ENCODE data around the gene CBX4.

CBX4 gene

DNA sequence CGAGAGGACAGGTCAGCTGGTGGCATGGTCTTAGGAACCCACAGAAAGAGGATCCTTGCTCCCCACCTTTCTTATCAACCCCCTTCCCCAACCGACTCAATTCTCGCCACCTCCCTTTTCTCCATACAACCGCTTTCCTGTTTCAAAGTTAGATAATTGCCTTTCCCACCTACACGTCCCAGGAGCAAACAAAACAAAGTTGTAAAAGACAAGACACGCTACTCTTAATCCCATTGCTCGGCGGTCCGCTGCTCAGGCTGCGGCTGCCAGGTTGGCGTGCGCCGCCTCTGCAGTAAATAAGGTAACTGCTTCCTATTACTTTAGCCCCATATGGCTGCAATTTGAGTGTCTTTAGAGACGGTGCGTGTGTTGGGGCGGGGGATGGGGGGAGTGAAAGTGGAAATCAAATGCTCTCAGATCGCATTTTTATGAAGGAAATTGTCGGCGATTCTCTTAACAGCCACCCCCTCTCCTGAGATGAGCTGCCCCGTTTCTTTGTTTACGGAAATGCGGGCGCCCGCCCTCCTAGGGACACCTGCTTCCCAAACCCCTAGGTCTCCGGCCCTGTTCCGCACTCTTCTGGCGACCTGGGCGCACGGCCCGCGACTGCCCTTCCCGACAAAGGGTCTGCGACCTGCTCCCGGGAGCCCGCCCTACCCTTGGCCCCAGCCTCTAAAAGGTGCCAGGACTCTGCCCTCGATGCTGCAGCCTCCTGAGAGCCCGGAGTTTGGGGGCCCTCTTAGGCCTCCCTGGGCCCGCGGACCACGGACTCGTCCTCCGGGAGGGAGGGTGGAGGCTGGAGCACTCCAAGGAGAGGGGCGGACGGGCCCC lies 38.7 kb downstream of the CBX4 start:
- TF ChIP-seq, protein P1, sequence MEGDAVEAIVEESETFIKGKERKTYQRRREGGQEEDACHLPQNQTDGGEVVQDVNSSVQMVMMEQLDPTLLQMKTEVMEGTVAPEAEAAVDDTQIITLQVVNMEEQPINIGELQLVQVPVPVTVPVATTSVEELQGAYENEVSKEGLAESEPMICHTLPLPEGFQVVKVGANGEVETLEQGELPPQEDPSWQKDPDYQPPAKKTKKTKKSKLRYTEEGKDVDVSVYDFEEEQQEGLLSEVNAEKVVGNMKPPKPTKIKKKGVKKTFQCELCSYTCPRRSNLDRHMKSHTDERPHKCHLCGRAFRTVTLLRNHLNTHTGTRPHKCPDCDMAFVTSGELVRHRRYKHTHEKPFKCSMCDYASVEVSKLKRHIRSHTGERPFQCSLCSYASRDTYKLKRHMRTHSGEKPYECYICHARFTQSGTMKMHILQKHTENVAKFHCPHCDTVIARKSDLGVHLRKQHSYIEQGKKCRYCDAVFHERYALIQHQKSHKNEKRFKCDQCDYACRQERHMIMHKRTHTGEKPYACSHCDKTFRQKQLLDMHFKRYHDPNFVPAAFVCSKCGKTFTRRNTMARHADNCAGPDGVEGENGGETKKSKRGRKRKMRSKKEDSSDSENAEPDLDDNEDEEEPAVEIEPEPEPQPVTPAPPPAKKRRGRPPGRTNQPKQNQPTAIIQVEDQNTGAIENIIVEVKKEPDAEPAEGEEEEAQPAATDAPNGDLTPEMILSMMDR (IDR thresholded peaks at IDR 0.05) = no peak
- no peak overlapping the region for H3K9ac ChIP-seq
- peak overlapping the region; percentile 30 for H3K4me3 ChIP-seq (ENCODE audit: low read depth, low read length)
- no peaks in the 10 kb centered on the region for H3K9me3 ChIP-seq (ENCODE audit: control insufficient read depth, low read length)
- H3K4me1 ChIP-seq = peaks cover 8% of the 10 kb centered on the region
- H3K4me2 ChIP-seq (ENCODE audit: low read length) = peak overlapping the region; percentile 66
- H3K27me3 ChIP-seq (ENCODE audit: control insufficient read depth, insufficient read depth, low read length) = peaks cover 12% of the 10 kb centered on the region
- no peaks in the 10 kb centered on the region for H3K79me2 ChIP-seq
- no peaks in the 10 kb centered on the region for H3K36me3 ChIP-seq (ENCODE audit: control insufficient read depth, insufficient read depth, low read length)
- H3K27ac ChIP-seq = no peak overlapping the region
- H2AFZ ChIP-seq = no peak overlapping the region

DNA sequence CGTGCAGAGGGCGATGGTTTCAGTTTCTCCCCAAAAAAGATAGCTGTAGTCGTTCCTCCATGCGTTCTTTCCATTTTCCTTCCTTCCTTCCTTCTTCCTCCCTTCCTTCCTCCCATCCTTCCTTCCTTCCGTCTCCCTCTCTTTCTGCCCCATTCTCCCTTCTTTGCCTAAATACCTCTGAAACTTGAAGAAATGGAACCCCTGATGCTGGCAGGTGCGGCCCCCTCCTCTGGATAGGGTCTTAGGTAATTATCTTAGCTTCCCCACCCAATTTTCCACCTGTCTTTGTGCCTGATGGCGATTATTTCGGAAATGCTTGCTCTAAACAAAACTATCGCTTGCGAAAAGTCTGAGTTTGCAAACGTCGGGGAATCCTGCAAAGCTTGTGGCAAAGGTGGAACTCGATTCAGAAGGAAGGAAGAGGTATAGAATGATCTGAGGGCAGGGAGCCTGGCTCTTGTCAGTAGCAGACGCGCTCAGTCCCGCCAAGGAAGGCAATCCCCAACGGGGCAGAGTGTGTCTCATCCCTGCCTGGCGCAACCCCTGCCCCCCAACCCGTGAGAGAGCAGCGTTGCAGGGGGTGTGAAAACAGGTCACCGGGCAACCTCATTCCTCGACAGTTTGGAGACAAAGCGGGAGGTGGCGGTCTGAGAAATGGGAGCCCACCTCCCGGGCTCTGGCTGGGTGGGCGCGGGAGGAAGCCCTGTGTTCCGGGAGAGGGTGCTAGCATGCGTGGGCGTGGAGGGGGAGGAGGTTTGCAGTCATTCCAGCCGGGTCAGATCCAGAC lies 39.5 kb downstream of the CBX4 start:
- H3K27ac ChIP-seq = no peak overlapping the region
- no peaks in the 10 kb centered on the region for H3K79me2 ChIP-seq
- no peaks in the 10 kb centered on the region for H3K9me3 ChIP-seq (ENCODE audit: control insufficient read depth, low read length)
- TF ChIP-seq, protein P1 (IDR thresholded peaks at IDR 0.05) = no peak
- H3K4me3 ChIP-seq (ENCODE audit: low read depth, low read length) = peak overlapping the region; percentile 52
- peak overlapping the region; percentile 89 for H3K4me2 ChIP-seq (ENCODE audit: low read length)
- H3K9ac ChIP-seq = no peak overlapping the region
- peaks cover 12% of the 10 kb centered on the region for H3K27me3 ChIP-seq (ENCODE audit: control insufficient read depth, insufficient read depth, low read length)
- peaks cover 8% of the 10 kb centered on the region for H3K4me1 ChIP-seq
- no peaks in the 10 kb centered on the region for H3K36me3 ChIP-seq (ENCODE audit: control insufficient read depth, insufficient read depth, low read length)
- no peak overlapping the region for H2AFZ ChIP-seq

DNA sequence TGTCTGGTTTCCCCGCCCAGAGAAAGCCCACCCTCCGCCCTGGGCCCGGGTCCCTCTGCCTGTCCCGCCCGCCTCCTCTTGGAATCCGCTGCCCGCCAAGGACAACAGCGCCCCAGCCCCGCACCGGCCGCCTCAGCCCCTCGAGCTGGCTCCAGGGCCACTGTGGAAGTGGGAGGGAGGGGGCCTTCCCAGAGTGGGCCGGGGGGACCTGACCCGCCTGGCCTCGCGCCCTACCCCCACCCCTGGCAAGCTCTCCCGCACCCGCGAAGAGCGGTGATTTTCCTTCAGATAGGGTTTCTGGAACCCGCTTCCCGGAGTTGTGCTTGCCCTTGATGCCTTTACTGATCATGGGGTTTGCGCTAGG lies 40.1 kb downstream of the CBX4 start:
- Histone ChIP-seq H3K4me2 (ENCODE audit: low read length) (peak overlapping the region; percentile 89), H3K36me3 (ENCODE audit: control insufficient read depth, insufficient read depth, low read length) (no peaks in the 10 kb centered on the region), H3K4me3 (ENCODE audit: low read depth, low read length) (peak overlapping the region; percentile 52), H2AFZ (no peak overlapping the region), H3K4me1 (peaks cover 8% of the 10 kb centered on the region), H3K27ac (no peak overlapping the region), H3K9ac (no peak overlapping the region), H3K9me3 (ENCODE audit: control insufficient read depth, low read length) (no peaks in the 10 kb centered on the region), H3K79me2 (no peaks in the 10 kb centered on the region), H3K27me3 (ENCODE audit: control insufficient read depth, insufficient read depth, low read length) (peaks cover 12% of the 10 kb centered on the region)
- TF ChIP-seq, protein P1 (IDR thresholded peaks at IDR 0.05) = no peak

DNA sequence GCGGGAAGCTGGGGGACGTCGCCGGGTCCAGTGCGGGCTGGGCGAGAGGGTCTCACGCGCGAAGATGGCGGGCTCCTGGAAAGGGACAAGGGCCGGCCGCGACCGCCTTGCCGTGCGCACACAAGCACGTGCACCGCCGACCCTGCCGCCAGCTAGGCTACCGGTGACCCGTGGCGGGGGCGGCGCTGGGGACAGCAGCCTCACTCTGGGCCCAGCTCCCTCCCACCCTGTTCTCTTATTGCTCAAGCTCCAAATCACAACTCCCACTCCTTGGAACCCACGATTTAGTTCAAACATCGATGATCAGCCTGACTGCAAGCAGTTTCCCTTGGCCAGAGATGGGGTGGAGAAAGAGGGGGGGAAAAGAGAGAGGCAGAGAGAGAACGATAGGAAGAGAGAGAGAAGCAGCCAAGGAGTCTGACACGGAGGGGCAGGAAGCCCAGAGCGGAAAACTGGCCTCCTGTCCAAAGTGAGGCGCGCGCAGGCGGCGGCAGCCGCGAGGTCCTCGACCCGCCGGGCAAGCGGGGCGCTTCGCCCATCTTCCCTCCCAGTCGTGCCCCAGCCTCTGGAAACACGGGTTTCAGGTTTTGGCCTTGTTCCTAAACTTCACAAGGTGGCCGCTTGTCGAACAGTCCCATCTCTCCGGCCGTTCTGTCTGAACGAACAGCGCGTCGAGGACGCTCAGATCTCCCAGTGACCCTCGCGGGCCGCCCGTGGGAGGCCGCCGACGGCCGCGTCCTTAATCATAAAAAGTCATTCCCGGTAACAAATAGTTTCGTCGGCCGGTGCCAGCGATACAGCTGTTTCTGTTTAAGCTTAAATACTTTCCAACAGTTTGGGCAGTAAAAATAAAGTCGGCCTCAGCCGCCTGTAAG lies 40.7 kb downstream of the CBX4 start:
- Histone ChIP-seq H3K27me3 (ENCODE audit: control insufficient read depth, insufficient read depth, low read length) (peaks cover 9% of the 10 kb centered on the region), H3K4me1 (peaks cover 8% of the 10 kb centered on the region), H3K79me2 (no peaks in the 10 kb centered on the region), H3K27ac (no peak overlapping the region), H3K9ac (no peak overlapping the region), H3K9me3 (ENCODE audit: control insufficient read depth, low read length) (no peaks in the 10 kb centered on the region), H2AFZ (peak overlapping the region; percentile 63), H3K4me3 (ENCODE audit: low read depth, low read length) (peak overlapping the region; percentile 52), H3K36me3 (ENCODE audit: control insufficient read depth, insufficient read depth, low read length) (no peaks in the 10 kb centered on the region), H3K4me2 (ENCODE audit: low read length) (peak overlapping the region; percentile 89)
- TF ChIP-seq, protein P1 (IDR thresholded peaks at IDR 0.05) = no peak
